GM10847 (cell line): ENCODE data around the gene ERFL.

Source experiments
- POLR2A ChIP-seq: IDR thresholded peaks from 2 replicates; pipeline ENCODE4 v1.6.1; 2011; ENCODE audit not compliant: insufficient read length; ENCODE audit errors: extremely low read depth

The ERFL gene

DNA sequence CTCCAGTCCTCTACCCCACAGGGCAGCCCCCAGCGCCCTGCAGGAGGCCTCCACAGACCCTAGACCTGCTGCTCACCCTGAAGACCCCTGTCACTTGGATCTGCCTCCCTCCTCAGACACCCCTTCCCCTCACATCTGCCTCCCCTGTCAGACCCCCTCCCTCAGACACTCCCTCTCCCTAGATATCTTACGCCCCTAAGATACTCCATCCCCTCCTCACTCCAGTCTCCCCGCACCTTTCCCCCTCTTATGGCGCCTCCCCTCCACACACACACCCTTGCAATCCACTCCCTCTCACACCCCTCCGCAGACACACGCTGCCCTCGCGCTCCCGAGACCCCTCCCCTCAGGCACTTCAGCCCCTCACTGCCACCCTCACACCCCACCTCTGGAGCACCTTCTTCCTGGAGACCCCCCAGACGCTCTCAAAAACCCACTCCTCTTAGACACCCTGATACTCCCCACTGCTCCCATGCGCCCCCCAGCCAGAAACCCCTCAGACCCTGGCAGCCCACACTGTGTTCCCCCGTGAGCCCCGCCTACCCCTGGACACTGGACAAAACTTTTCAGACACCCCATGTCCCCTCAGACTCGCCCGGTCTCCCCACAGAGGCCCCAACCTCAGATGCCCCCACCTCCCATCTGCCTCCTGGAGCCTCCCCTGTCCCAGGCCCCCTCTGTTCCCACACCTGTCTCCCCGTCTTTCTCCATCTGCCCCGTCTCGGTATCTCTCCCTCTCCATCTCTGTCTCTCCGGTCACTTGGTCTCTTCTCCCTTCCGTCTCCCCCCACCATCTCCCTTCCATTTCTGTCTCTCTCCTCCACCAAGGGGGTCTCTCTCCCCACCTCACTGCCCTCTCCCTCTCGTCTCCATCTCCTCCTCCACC lies 14.5 kb downstream of the ERFL start:
- TF ChIP-seq POLR2A = no peak

DNA sequence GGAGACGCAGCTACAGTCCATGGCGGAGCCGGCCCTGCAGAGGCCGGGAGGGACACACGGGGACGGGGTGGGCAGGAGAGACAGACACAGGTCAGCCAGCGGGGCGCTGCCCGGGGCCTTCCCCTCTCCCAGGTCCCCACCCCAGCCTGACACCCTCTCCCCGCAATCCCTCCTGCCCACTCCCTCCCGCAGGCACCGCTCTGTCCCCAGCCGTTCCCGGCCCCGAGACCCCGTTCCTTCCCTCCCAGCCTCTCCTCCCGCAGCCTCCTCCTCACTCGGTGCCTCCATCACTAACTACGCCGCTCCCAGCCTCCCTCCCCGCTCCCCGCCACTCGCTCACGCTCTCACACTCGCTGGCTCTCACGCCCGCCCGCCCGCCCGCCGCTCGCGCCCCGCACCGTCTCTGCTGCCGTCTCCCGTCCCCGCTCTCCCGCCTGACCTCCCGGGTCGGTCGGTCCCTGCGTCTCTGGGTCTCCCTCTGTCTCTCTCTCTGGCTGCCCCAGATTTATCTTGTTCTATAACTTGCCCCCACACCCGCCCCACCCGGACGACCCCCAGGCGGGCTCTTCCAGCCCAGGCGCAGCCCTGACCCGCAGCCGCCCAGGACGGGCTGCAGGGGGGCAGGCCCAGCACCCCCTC lies 15.2 kb downstream of the ERFL start:
- no peak for TF ChIP-seq POLR2A

DNA sequence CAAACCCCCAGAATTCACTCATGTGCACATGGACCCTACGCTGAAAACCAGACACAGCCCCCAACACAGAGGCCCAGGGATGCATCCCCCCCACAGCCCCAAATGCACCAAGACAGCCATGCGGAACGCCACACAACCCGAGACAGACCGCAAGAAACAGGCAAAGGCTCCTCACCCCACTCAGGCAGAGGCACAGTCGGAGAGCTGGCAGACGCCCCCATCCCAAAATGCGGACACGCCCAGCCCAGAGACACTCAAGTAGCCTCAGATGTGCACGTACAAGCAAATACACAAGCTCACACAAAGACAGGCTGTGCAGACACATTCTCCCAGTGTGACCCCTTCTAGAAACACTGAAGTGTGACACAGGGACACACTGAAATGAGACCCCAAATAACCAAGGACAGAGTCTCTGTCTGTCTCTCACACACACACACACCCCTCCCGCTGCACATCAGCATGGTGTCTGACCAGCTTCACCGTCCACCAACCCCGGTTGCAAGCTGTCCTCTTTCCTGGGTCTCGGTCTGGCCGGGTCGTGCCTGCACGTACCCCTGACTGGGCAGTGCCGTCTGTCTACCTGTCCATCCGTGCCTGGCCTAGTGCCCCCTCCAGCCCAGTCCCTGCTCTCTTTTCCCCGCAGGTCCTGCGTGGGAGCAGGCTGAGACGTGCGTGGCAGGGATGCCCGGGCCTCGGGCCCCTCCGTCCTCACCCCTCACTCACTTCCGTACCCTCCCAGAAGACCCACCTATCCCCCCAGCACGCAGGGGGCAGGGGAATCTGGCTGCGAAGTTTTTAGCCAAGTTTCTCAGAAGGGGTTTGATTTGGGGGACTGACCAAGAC lies 16.1 kb downstream of the ERFL start:
- no peak for TF ChIP-seq POLR2A

DNA sequence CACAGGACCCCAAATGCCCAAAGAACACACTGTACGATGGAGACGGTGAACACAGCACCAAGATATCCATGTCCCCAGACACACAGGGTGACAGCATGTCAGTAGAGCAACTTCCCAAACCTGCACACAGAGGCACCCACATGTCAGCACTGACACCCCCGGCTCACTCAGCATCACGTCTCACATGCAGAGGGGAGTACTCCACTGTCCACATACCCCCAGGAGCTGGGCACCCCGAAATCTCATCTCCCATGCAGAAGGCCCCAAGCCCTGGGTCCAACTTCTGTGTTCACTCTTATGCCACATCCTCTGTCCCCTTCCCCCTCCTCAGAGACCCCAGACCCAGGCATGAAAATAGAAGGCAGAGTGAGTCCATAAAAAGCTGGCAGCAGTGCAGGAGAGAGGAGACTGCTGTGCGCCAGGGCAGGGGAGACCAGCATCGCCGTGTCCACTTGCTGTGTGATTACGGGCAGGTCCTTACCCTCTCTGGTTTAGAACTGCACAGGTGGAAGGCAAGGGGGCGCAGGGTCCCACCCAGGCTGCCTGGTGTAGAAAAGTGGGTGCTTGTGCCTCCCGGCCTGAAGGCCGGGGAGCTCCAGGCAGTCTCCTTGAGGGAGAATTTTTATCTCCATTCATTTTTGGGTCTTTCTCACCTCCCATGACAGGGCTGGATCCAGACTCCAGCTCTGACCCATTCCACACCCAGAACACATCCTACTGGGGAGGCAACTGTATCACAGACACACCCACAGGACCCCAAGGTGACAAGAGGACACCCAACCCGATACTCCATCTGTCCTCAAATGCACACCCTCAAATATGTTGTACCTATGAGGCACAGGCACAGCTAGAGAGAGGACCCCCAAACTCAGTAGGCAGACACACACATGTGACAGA lies 17.0 kb downstream of the ERFL start:
- TF ChIP-seq POLR2A = peak; percentile 4

DNA sequence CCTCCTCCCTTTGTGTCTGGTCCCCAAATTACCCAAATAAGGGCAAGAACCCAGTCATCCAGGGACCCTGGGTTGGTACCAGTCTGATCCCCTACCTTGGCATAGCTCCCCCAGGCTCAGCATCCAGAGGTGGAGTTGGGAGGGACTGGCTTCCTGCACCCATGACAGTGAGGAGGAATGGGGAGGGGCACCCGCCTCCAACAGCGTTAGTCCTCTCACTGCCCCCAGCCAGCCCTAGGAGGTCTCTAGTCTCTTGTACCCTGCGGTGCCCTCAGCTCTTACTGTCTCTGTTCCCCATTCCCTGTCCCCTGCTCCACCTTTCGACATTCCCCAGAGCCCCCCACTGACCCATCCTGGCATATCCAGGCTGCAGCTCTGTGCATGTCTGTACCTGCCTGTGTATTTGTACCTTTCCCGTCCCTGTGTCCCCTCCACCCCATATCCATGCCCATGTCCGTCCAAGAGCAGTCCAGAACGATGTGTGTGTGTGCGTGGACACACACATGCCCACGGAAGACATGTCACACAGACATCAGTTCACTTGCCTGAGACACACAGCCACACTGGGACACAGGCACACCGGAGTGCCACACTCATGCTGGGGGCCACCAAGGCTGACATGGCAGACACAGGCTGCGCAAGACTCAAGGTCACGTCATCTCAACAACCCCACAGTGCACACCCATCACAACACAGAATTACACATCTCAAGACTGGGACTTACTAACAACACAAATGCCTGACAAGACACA lies 17.8 kb downstream of the ERFL start:
- peak; percentile 10 for TF ChIP-seq POLR2A

DNA sequence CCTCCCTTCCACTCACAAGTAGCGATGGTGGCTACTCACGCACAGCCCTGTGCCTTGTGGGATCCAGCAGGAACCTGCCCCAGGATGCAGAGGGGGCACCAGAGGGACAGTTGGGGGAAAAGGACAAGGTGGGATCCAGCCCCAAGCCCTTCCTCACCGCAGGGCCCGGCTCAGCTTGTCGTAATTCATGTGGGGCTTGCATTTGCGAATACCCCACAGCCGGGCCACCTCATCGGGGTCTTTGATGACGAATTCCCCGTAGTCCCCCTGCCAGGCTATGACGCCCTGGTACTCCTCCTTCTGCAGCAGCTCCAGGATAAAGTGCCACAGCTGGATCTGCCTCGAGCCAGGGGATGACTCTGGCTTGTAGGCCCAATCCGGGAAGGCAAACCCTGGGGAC lies 18.5 kb downstream of the ERFL start:
- no peak for TF ChIP-seq POLR2A

DNA sequence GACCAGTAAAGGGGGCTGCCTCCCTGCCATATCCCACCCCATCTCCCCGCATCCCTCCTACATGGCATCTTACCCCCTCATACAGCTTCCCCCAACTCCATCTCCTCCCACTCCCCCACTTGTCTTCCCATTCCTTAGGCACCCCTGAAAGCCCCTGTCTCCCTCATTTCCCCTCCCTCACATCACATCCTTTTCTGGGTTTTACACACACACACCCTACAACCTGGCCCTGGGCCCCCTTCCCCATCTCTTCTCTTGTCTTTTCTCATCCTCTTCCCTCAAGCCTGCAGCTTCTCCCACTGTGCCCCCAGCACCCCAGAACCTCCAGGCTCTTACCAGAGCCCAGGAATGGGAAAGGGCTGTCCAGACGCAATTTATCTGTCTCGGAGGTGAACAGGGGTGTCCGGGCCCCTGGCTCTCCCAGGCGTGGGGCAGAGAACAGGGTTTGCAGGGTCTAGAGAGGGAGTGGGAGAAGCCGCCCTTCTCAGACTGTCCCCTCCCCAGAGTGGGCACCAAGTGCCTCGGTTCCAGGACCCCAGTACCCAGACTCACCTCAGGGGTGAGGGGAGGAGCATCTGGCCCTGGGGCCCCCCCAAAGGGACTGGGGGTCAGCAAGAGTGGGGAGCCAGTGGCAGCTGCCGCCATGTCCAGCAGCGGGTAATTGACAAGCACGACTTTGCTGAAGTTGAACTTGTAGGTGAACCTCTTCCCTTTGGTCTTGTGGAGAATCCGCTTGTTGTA lies 19.4 kb downstream of the ERFL start:
- TF ChIP-seq POLR2A = no peak

DNA sequence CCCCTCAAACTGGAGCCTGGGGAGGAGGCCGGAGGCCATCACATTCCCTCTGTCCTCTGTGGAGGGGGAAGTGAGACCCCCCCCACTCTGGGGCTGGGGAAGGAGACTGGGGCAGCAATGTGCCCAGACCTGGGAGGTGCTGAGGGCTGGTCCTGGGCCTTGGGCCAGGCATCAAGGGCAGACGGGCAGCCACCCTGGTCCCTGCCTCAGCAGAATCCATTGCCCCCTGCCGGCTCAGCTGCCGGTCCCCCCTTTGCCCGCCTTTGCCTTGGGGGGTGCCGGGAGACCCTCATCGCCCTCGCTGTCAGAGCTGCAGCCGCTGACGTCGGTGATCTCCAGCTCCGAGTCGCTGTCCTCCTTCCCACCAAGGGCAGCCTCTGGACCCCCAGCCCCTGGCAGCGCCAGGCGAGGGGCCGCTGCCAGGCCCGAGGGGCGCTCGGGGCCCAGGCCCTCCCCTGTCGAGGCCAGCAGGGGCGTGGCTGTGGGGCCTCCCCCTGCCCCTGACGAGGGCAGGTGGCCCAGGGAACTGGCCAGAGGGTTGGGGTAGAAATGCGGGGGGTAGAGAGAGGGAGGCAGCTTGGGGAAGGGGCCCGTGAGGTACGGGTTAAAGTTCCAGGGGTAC lies 20.1 kb downstream of the ERFL start:
- TF ChIP-seq POLR2A = no peak

DNA sequence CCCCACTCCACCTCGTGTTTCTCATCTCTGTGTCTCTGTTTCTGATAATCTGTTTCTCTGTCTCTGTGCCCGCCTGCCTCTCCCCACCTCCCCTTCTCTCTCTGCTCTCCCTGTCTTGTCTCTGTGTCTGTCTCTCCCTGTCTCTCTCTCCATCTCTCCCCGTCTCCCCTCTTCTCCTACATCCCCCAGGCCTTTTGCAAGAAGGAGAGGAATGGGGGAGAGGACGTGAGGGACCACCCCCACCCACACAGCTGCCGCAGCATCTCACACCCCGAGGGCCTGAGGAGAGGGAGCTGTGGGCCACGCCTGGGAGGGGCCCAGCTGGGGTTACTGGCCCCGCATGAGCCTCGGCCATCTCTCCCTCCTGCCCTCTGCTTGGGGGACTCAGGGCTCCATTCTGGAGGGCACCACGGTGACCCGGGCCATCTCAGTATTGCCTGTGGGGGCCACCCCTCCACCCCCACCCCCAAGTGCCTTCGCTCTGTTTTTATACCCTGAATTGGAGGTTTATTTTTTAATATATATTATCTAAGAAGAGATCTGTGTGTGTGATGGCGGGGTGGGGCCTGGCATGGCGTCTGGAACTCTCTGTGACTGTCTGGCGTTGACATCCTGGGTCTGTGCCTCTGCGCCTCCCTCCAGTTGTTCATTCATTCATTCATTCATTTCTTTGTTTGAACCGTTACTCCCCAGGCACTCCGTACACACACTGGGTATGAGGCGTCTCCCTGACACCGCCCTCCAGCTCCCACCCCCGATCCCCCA lies 21.2 kb downstream of the ERFL start:
- no peak for TF ChIP-seq POLR2A

DNA sequence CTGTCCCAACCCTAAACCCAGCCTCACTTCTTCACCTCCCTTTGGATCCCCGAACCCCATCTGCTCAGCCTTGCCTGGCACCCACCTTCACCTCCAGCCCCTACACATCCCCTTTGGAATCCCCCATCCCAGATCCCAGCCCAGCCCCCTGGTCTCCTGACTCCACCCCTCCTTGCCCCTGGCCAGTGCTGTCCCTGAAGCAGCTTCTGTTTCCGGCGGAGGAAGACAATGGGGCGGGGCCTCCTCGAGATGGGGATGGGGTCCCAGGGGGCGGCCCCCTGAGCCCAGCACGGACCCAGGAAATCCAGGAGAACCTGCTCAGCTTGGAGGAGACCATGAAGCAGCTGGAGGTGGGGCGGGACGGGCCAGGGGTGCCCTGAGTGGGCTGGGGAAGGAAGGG lies 22.0 kb downstream of the ERFL start:
- no peak for TF ChIP-seq POLR2A

DNA sequence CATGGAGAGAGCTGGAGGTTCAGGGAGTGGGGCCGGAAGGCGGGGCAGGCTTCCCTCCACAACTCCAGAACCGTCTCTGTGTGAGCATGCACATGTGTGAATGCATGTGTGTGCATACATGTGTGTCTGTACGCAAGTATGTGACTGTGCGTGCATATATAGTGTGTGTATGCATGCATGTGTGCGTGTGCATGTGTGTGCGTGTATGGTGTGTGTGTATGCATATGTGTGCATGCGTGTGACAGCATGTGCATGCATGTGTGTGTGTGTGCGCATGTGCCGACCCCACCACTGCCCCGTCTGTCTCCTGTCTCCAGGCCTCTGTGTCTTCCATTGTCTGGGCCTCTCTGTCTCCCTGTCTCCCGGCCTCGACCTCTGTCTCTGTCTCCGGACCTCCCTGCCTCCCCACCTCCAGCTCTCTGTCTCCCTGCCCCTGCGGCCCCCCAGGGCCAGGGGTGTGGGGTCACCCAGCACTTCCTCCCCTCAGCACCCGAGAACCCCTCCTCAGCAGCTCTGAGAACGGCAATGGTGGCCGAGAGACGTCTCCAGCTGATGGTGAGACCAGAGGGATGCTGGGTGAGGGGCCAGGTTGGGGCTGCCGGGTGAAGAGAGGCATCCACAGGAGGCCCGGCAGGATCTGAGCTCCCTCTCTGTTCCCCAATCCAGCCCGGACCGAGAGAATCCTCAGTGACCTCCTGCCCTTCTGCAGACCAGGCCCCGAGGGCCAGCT lies 22.8 kb downstream of the ERFL start:
- TF ChIP-seq POLR2A = no peak
